Thoracic aorta (tissue), 2 donors: ENCODE results near the gene C2CD4C. TPM values are rescaled to one million over a fixed set of nuclear protein-coding genes. Genes with fewer than 3 reads are reported as not detected.

ENCODE experiments used
- ATAC-seq: fragments of 150-250 bp; one replicate; pipeline ENCODE4 v1.8.0; 2017; ENCODE audit warnings: low read depth; ENCODE audit not compliant: insufficient number of reproducible peaks, low FRiP score
- DNase-seq: peaks from one replicate; pipeline ENCODE4 v3.0.0-alpha.2; 2020; ENCODE audit warnings: low spot score
- H3K27ac ChIP-seq, 2 donors: fragments of 200-600 bp; sonication (generic); 1 replicate in 1 of 2; 2 replicates in 1 of 2; pipeline ENCODE4 v1.5.1; 2016; ENCODE audit warnings: mild to moderate bottlenecking in 2 of 2, moderate library complexity in 2 of 2
- H3K27me3 ChIP-seq: fragments of 200-600 bp; sonication (generic); replicated peaks from 2 replicates; pipeline ENCODE4 v1.6.0; 2016; ENCODE audit warnings: mild to moderate bottlenecking; ENCODE audit not compliant: insufficient read depth
- H3K36me3 ChIP-seq: fragments of 200-600 bp; sonication (generic); one replicate; pipeline ENCODE4 v1.5.1; 2016
- H3K4me1 ChIP-seq, 2 donors: fragments of 200-600 bp; sonication (generic); 1 replicate in 1 of 2; 2 replicates in 1 of 2; pipeline versions ENCODE4 v1.5.1 to v1.6.0; 2016; ENCODE audit warnings: low read depth in 2 of 2, mild to moderate bottlenecking in 1 of 2; ENCODE audit not compliant: control insufficient read depth in 1 of 2
- H3K4me3 ChIP-seq: fragments of 200-600 bp; sonication (generic); 2 replicates; pipeline ENCODE4 v1.5.1; 2016; ENCODE audit warnings: mild to moderate bottlenecking
- H3K9me3 ChIP-seq: fragments of 200-600 bp; sonication (generic); 2 replicates; pipeline ENCODE4 v1.5.1; 2016
- CTCF ChIP-seq: fragments of 200-600 bp; sonication (generic); IDR thresholded peaks from one replicate; pipeline ENCODE4 v1.5.1; 2019; ENCODE audit warnings: antibody characterized with exemption
- total RNA-seq, 2 donors: library from RNA; depleted of rRNA; stranded (reverse); fragments of >200 nt; gene quantifications; one replicate each; pipeline versions ENCODE4 v1.1.0 to v1.2.3, GENCODE V29; 2016

The C2CD4C gene
- total RNA-seq, 2 donors from 2014 or later: 0.54 to 1.6 TPM

- no peaks in the 10 kb centered on the region for H3K27me3 ChIP-seq
- no peaks in the 10 kb centered on the region for H3K36me3 ChIP-seq
- no peak overlapping the region for H3K4me3 ChIP-seq
- H3K9me3 ChIP-seq: no peaks in the 10 kb centered on the region
- no peak for ATAC-seq
- TF ChIP-seq CTCF: no peak
- H3K27ac ChIP-seq: no peak overlapping the region
- no peaks in the 10 kb centered on the region for H3K4me1 ChIP-seq
- DNase-seq: no peak
These were observed 33.1 kb upstream of the C2CD4C start for GRCh38 chr19:442085-442484.

GRCh38 chr19:441213-441836 lies 32.4 kb upstream of the C2CD4C start:
- TF ChIP-seq CTCF: no peak
- Histone ChIP-seq H3K27ac (no peak overlapping the region), H3K4me3 (no peak overlapping the region), H3K36me3 (no peaks in the 10 kb centered on the region), H3K4me1 (no peaks in the 10 kb centered on the region), H3K9me3 (no peaks in the 10 kb centered on the region), H3K27me3 (no peaks in the 10 kb centered on the region)
- ATAC-seq: no peak
- DNase-seq: no peak

GRCh38 chr19:440391-441212 lies 31.7 kb upstream of the C2CD4C start:
- Histone ChIP-seq H3K4me1 (no peaks in the 10 kb centered on the region), H3K9me3 (no peaks in the 10 kb centered on the region), H3K36me3 (no peaks in the 10 kb centered on the region), H3K27me3 (no peaks in the 10 kb centered on the region), H3K27ac (no peak overlapping the region), H3K4me3 (no peak overlapping the region)
- ATAC-seq (no peak), DNase-seq (no peak)
- no peak for TF ChIP-seq CTCF

GRCh38 chr19:439167-439900 lies 30.4 kb upstream of the C2CD4C start:
- Histone ChIP-seq H3K4me1 (no peaks in the 10 kb centered on the region), H3K4me3 (no peak overlapping the region), H3K27ac (no peak overlapping the region), H3K9me3 (no peaks in the 10 kb centered on the region), H3K36me3 (no peaks in the 10 kb centered on the region), H3K27me3 (no peaks in the 10 kb centered on the region)
- TF ChIP-seq CTCF: no peak
- DNase-seq (no peak), ATAC-seq (no peak)

- no peak overlapping the region for H3K4me3 ChIP-seq
- H3K36me3 ChIP-seq: no peaks in the 10 kb centered on the region
- no peaks in the 10 kb centered on the region for H3K27me3 ChIP-seq
- H3K27ac ChIP-seq: no peak overlapping the region
- TF ChIP-seq CTCF: no peak
- DNase-seq: no peak
- no peaks in the 10 kb centered on the region for H3K4me1 ChIP-seq
- ATAC-seq: no peak
- H3K9me3 ChIP-seq: no peaks in the 10 kb centered on the region
These were observed 29.5 kb upstream of the C2CD4C start for GRCh38 chr19:438416-438958.
